GM21717 (cell line): ENCODE data around the gene ARTN.

Experiments used
- ATAC-seq: cut with Tn5 transposase; IDR thresholded peaks from one replicate; pipeline ENCODE4 v1.9.1; 2021; ENCODE audit warnings: mild to moderate bottlenecking, moderate library complexity; ENCODE audit not compliant: unreplicated experiment

Gene ARTN

GRCh38 chr1:43970502-43970901 lies 36.9 kb downstream of the ARTN start:
- ATAC-seq = no peak

- ATAC-seq = no peak
Observed at GRCh38 chr1:43970911-43971310, 37.3 kb downstream of the ARTN start.

- no peak for ATAC-seq
Observed at GRCh38 chr1:43971336-43971980, 37.9 kb downstream of the ARTN start.

GRCh38 chr1:43973981-43974442 lies 40.4 kb downstream of the ARTN start:
- no peak for ATAC-seq

- ATAC-seq = peak; percentile 58
Observed at GRCh38 chr1:43974443-43975248, 41.0 kb downstream of the ARTN start, which contains the start of gene ATP6V0B. ATP6V0B (plus strand) TSS chr1:43974960; CDS start chr1:43975041, 81 bp downstream.

GRCh38 chr1:43975249-43975961 lies 41.8 kb downstream of the ARTN start:
- ATAC-seq = no peak

- ATAC-seq = no peak
Observed at GRCh38 chr1:43976045-43976444, 42.4 kb downstream of the ARTN start.

GRCh38 chr1:43976890-43977289 lies 43.3 kb downstream of the ARTN start:
- ATAC-seq = no peak

- no peak for ATAC-seq
Observed at GRCh38 chr1:43977376-43978263, 44.0 kb downstream of the ARTN start.

- no peak for ATAC-seq
Observed at GRCh38 chr1:43978264-43978550, 44.6 kb downstream of the ARTN start.

- ATAC-seq = no peak
Observed at GRCh38 chr1:43978551-43979260, 45.1 kb downstream of the ARTN start, which contains the start of gene B4GALT2. B4GALT2 (plus strand) TSS chr1:43979210; CDS start chr1:43981161, 1,951 bp downstream.

- no peak for ATAC-seq
Observed at GRCh38 chr1:43979261-43979527, 45.6 kb downstream of the ARTN start.

GRCh38 chr1:43979528-43980254 lies 46.1 kb downstream of the ARTN start:
- ATAC-seq = no peak

- no peak for ATAC-seq
Observed at GRCh38 chr1:43980255-43981134, 46.9 kb downstream of the ARTN start.

GRCh38 chr1:43981135-43981491 lies 47.5 kb downstream of the ARTN start:
- no peak for ATAC-seq

GRCh38 chr1:43981636-43982035 lies 48.0 kb downstream of the ARTN start:
- ATAC-seq = no peak

- no peak for ATAC-seq
Observed at GRCh38 chr1:43982241-43982640, 48.6 kb downstream of the ARTN start.

GRCh38 chr1:43982808-43983207 lies 49.2 kb downstream of the ARTN start:
- no peak for ATAC-seq
